GM19043 (cell line): ENCODE measurements around the gene TSHZ2.

ENCODE experiments used
- ATAC-seq: cut with Tn5 transposase; IDR thresholded peaks from one replicate; pipeline ENCODE4 v1.9.1; 2021; ENCODE audit warnings: low read depth; ENCODE audit not compliant: unreplicated experiment

The TSHZ2 gene

DNA sequence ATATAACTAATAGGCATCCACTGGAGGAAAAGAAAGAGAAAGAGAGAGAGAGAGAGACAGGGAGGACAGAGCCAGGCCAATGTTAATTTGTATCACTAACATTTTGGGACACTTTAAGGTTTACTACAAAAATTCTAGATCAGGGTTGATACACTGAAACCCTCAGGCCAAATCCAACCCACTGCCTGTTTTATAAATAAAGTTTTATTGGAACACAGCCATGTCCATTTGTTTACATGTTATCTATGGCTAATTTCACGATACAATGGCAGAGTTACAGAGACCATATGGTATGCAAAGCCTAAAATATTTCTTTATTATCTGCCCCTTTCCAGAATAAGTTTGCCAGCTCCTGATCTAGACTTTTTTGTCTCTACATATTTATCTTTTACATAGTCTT lies 357.6 kb downstream of the TSHZ2 start:
- no peak for ATAC-seq

DNA sequence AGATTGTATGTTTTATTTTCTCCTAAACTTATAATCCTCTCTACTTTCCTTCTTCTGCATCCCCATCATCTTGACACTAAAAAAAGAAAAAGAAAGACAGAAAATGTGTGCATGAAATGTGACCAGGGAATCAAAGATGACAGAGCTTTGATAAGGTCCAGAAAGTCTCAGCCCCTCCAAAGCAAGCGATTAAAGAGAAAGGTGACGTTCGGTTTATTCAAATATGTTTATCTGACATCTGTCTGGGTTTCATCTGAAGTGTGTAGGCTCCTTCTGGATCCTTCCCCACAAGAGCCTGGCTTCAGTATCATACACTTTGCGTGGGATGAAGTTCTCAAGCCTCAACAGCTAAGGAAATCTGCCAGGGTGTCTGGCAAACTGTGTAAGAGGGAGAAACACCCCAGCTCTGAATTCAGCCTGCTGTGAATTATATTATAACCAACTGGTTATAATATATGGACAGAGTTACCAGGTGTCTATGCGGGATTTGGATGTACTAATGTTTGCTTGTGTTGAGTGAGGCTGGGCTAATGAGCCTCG lies 358.5 kb downstream of the TSHZ2 start:
- ATAC-seq: no peak

DNA sequence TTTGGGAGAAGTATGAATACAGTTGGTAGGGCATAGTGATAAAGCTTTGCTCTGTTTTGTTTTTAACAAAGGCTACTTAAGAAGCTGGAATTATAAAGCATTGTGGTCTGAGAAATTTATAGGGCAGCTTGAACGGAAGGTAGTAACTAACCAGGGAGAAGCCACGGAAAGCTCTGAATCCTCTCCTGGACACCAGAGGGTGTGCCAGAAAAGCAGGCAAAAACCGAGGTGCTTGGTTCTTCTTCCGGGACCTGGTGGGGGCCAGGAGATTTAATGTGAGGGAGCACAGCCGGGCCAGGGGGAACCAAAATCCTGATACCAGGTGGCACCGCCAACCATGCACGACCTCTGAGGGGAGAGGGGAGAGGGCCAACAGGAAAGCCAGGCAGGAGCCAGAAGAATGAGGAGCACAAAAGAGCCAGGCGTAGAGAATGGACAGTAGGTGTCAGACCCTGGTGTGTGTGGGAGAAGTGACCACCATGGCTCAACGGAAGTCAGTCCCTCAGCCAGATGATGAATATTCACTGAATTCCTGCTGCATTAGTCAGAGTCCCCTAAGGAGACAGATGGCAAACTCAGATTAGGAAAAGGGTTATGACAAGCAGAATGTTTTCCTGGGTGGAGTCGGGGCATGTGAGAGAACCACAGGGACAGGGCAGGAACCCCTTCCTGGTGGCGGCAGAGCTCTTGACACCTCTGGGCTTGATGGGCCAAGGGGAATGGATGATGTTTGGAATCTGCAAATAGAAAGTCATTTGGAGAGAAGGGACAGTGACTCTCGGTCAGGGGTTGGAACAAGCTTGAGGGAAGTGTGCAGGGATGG lies 359.2 kb downstream of the TSHZ2 start:
- no peak for ATAC-seq

DNA sequence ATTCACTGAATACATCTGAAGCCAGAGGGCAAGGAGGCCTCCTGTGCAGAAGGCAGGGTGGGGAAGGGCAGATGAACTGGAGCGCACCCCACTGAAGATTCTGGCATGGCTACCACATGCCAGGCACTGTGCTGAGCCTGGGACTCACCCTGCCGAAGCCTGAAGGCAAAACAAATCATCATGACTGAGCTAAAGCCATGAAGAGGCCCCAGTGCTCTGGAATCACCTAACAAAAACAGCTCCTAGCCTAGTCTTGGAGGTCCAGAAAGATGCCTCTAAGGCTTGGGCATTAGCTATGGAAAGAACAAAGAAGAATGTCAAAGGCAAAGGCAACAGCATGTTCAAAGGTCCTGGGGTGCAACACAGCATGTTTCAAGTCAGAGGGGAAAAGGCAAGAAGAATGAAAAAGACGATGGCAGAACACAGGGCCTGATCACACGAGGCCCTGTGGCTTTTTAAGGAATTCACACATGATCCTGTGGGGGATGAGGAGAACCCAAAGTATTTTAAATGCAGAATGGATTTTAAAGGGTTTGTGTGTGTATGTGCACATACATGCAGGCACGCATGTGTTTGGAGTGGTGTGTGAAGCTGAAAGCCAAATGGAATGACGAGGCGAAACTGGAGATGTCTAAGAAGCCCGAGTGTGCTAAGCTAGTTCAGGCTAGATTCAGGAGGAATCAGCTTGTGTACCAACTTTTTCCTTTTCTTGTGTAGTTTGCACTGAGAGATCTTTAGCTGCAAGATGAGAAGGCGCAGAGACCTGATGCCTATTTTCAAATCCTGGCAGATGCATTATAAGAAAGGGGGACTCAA lies 360.1 kb downstream of the TSHZ2 start:
- no peak for ATAC-seq

DNA sequence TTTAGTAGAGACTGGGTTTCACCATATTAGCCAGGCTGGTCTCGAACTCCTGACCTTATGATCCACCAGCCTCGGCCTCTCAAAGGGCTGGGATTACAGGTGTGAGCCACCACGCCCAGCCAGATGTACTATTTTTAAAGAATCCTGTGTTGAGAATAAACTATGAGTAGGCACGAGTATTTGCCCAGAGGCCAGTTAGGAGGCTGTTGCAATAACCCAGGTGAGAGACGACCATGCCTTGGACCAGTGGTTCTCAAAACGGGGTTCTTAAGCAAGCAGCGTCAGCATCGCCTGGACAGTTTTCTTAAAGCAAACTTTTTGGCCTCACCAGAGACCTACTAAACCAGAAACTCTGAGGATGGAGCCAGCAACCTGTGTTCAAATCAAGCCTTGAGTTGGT lies 362.7 kb downstream of the TSHZ2 start:
- no peak for ATAC-seq

DNA sequence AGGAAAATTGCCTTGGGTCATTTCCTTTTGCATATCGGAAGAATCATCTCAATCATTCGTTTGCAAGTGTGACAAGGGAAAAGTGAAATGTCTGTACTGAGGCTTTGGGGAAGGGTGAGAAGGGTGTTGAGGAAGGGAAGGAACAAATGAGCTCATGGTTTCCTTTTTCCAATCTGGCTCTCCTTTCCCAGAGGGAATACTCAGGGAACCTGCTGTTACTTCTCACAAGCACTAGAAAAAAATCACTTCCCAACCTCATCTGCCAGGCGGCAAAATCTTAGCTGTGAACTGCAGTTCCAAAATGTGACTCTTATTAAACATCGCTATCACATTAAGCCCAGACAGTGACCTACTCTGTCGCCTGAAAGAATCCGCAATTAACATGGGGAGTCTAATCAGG lies 363.4 kb downstream of the TSHZ2 start:
- no peak for ATAC-seq

DNA sequence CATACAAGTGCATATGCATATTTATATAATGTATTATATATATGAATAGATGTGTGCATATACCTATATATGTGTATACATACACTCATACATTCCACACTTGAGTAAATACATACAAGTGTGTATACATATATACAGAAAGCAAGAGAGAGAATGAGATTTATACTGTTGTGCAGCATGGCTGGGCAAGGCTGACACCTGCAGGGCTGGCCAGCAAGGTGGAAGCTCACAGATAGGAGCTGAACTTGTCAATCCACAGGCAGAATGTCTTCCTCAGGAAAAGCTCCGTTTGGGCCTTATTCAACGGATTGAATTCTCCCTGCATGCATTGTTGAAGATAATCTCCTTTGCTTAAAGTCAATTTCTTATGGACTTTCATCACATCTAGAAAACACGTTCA lies 364.7 kb downstream of the TSHZ2 start:
- ATAC-seq: no peak

DNA sequence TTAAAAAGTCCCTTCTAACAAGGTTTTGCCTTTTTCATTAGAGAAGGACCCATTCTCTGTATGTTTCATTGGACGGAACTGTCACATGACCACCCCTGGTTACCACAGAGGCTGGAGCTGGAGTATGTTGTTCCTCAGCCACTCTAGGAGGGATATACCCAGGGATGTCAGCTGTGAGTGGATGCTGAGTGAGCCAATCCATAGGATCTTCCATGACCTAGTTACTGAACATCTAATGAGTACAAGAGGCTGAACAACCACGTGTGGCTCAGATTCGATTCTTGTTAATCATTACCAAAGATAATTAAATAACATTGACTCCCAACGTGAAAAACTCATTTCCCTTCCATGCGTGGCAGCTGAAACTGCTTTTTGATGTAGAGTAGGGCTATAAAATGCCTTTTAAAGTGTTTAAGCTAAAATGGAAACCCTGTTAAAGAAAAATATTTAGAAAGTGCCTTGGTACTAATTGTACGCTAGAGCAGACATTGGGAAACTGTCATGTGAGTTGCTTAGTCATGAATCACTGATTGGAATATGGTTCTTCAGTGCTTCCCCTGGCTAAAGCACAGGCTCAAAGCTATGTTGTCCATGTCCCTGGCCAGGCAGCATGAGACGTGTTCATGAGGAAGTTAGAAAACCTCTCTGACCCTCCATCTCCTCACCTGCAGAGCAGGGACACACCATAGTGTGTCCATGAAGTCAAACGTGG lies 365.4 kb downstream of the TSHZ2 start:
- ATAC-seq: no peak

DNA sequence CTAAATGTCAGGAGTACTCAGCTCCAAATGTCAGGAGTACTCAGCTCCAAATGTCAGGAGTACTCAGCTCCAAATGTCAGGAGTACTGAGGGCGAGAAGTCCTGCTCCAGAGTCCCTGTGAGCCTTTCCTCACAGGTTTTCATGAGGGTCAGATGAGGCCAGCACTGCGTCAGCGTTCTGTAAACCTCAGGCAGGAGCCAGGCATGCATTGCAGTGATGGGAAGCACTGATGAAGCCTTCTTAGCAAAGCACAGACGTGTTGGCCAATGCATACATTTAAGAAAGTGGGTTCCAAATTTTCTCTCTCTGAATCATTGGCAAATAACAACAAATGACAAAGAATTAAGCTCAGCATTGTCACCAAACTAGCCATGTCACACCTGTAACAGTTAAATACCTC lies 366.6 kb downstream of the TSHZ2 start:
- ATAC-seq: no peak

DNA sequence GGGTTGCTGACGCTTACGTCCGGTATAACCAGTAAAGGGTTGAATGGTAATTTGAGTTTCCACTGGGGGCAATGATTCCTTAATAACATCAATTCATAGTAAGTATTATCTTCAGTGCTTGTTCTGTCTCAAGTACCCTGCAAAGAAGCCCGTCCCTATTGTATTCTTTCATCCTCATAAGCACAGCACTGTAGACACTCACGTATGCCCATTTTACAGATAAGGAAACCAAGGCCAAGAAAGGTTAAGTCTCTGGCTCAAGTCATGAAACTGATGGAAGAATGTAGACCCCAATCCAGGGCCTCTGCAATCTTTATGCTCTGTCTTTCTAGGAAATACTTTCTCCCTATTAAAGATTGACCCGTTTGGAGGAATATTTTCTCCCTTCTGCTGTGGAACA lies 370.3 kb downstream of the TSHZ2 start:
- ATAC-seq: no peak

DNA sequence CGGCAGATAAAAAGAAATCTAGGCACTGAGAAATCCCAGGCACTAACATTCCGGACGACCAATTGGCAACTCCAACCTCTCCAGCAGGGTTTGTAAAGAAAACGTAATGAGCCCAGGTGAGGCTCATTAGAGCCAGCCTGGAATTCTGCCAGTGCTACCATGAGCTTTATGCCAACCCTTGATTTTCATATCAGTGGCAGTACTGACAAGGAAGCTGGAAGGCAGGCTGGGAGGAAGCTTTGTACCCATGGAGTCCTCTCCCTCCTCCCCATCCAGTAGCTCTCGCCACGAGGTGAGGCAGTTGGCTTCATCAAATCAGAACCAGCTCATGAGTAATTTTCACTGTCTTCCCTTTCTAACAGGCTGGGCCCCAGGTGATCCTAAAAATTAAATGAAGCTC lies 371.3 kb downstream of the TSHZ2 start:
- ATAC-seq: no peak

DNA sequence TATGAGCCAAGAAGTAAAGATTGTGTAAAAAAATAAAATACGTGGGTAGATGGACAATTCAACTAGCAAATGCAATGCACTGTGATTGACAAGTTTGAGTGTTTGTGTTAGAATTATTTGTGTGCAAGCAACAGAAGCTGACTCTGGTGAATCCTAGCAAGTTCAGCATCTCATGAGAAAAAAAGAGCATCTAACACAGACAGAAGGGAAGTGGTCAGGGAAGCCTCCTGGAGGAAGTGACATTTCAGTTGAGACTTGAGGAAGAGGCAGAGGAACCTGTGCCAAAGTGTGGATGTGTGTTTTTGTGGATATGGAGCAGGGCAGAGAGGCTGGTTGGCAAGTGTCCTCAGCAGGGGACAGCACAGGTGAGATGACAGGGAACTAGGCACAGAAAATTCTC lies 372.7 kb downstream of the TSHZ2 start:
- ATAC-seq: no peak

DNA sequence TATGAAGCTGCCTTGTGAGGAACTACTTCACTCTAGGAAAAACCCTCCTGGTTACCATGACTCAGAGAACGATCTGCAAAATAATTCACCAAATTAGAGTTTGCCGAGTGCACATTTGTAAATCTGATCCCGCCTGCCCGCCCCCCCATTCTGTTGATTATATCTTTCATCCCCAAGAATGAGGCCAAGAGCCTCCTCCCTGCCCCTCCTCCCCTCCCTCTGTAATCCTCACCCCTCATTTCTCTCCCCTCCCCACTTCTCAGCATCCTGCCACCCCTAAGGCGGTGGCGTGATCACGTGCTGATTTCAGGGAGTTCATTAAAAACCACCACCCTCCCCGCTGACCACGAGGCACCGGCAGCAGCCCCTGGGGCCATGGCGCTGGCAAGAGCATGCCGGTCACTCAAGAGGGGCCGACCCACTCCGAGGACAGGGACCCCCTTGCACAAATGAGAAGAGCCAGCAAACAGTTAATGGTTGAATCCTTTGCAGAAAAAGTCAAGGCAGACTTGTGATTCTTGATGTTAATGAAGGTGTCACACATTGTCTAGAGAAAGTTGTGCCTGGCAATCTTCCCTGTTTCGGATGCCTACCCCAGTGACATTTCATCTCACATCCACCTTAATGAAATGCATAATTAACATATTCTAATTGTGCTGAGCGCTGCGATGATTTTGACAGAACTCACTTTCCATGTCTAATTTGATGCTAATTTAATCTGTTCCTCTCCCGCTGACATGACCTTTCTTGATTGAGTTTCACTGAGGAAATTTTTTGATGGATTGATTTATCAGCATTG lies 373.6 kb downstream of the TSHZ2 start:
- ATAC-seq: no peak

DNA sequence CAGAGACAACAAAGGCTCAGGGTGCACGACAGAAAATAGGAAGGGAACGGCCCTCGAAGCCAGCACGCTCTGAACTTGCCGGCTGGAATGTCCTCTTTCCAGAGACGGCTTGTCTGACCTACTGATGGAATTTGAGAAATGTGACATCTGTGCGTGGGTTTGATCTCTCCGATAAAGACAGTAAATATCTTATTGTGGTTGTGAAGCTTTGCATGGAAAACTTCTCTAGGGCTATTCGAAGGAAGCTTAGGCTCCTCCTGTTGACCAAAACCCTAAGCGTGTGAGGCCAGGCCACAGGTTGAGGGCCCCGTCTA lies 374.1 kb downstream of the TSHZ2 start:
- ATAC-seq: no peak

DNA sequence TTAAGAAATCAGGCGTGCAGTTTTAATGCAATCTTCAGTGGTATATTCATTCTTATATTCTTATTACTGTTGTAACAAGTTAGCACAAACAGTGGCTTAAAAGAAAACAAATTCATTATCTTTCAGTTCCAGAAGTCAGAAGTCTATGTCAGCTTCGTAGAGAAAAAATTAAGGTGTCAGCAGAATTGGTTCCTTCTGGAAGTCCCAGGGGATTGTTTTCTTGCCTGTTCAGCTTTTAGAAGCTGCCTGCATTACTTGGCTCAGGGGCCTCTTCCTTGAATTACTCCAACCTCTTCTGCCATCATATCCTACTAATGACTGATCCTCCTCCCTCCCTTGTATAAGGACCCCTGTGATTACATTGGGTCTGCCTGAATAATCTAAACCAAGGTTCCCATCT lies 377.6 kb downstream of the TSHZ2 start:
- no peak for ATAC-seq

DNA sequence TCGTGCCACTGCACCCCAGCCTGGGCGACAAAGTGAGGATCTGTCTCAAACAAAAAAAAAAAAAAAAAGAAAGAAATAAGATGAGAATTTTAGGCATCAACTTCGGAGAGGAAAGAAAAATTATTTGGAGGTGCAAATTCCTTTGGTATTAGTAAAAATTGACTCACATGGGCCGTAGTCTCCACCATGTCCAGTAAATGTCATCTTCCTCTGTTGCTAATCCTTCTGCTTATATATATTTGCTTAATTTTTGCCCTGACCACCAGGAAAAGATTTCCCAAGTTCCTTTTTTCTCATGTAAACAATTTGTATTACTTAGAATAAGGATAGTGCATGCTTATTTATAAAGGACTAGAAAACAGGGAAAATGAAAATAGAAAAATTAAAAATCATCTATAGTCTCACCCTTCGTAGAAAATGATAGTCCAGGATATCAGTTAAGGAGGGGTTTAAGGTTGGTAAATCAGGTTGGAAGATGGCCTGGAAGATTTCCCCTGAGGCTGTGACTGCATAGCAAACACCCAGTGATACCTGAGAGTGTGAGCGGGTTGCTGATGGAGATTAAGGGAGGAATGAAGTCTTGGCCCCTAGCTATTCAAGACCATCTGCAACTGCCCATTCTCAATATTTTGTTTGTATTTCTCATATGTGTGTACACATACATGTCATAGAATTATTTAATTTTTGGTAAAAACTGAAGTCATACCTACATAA lies 380.7 kb downstream of the TSHZ2 start:
- no peak for ATAC-seq

DNA sequence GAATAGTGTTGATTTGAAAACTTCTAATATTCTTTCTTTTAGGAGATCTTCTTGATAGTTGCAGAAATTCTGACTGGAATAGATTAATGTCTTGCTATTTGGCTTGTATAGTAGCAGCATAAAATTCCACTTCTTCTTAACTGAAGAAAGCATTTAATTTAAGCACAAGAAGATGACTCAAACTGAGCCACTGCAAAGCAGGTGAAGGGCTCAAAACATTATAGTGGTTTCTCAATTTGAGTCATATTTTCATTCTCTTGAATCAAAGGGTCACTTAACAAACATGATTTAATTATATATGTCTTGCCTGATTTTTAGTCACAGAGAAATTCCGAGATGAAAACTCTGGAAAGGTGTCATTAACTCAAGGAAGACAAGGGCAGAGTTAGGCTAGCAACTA lies 382.2 kb downstream of the TSHZ2 start:
- no peak for ATAC-seq

DNA sequence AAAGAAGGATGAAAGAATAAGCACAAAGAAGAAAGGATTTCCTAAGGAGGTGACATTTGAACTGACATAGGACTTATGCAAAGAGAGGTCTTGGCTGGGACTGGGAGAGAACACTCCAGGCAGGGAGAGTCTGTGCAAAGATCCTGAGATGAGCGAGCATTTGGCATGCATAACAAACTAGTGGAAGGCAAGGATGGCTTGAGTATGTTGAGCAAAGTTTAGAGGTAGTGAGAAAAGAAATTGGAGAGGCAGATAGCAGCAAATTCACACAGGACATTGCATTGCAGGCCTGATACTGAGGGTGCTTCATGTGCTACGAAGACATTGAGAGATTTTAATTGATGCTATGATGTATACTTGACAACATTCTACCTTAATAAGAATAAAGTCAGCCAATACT lies 383.6 kb downstream of the TSHZ2 start:
- no peak for ATAC-seq

DNA sequence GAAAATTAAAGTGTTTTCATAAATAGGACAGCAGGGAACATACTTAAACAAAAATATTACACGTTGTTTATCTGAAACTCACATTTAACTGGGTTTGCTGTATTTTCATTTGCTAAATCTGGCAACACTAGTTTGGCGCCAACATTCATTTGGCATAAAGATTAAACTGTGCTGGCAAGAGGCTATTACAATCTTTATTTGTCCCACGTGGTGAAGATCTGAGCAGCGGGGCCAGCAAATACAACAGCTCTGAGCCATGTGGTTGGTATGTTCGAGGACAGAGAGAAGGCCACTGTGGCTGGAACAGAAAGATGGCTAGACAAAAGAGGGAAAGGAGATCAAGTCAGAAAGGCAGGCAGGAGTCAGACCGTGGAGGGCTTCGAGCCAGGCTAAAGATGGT lies 387.3 kb downstream of the TSHZ2 start:
- ATAC-seq: no peak

DNA sequence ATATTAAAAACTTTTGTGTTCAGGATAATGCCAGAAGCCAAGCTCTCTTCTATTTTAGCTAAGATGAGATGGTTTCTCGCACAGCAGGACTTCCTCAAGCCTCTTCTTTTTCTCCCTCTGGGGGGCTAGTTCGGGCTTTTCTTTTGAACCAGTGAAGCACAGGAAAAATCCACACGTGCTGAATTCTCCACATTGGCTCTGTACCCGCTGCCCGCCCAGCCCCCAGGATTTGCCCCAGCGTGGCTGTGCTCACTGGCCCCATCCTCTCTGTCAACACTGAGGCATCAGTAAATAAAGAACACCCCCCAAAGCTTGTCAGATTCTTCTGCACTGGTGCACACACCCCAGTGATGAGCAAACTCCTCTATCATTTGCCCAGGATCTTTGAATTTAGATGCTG lies 388.7 kb downstream of the TSHZ2 start:
- ATAC-seq: no peak
